DLD1 (cell line): ENCODE data around the gene STX4.

Experiments used
- in situ Hi-C: cut with HindIII; loops from 2 replicates; pipeline ENCODE4 v1.10.0; 2017; ENCODE audit warnings: low sequenced_read_pairs

STX4 gene

GRCh38 chr16:31063843-31064611, 30.7 kb downstream of the STX4 start:
- in situ Hi-C loops, result no loop called here

GRCh38 chr16:31064882-31065461, 31.6 kb downstream of the STX4 start:
- in situ Hi-C loops, result no loop called here

DNA sequence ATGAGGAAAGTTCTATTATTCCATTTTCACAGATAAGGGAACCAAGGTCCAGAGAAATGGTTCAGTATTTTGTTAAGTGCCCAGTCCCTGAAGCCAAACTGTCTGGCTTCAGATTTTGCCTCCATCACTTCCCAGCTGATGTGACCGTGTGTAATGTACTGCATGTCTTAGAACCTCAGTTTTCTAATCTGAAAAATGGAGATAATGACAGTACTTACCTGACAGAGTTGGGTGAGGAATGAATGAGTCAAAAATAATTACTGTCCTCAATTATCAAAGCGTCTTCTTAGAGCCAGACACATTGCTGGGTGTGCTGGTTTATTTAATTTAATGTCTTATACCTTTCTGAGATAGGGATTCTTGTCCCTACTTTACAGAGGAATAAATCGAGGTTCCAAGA, 34.0 kb downstream of the STX4 start:
- in situ Hi-C loops, result no loop called here

- in situ Hi-C loops, result no loop called here
Measured at GRCh38 chr16:31071861-31072260, 38.5 kb downstream of the STX4 start.

GRCh38 chr16:31072540-31073141, 39.3 kb downstream of the STX4 start:
- in situ Hi-C loops, result no loop called here

- in situ Hi-C loops, result no loop called here
Measured at GRCh38 chr16:31073142-31073969, 40.0 kb downstream of the STX4 start.

GRCh38 chr16:31073970-31074813, 40.8 kb downstream of the STX4 start, which contains the start of the genes ZNF646 and ZNF668:
TSS of gene ZNF646 (plus strand) at chr16:31074422. CDS start at chr16:31076325, 1,903 bp downstream.
TSS of gene ZNF668 (minus strand) at chr16:31074240. CDS start at chr16:31064459, 9,781 bp downstream.
- in situ Hi-C loops, result no loop called here

GRCh38 chr16:31074814-31075183, 41.4 kb downstream of the STX4 start:
- in situ Hi-C loops, result no loop called here

DNA sequence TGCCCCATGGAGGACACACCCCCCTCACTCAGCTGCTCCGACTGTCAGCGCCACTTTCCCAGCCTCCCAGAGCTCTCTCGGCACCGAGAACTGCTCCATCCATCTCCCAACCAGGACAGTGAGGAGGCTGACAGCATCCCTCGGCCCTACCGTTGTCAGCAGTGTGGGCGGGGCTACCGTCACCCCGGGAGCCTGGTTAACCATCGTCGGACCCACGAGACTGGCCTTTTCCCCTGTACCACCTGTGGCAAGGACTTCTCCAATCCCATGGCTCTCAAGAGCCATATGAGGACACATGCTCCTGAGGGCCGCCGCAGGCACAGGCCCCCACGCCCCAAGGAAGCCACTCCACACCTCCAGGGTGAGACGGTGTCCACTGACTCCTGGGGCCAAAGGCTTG, 43.0 kb downstream of the STX4 start:
- in situ Hi-C loops, result no loop called here

DNA sequence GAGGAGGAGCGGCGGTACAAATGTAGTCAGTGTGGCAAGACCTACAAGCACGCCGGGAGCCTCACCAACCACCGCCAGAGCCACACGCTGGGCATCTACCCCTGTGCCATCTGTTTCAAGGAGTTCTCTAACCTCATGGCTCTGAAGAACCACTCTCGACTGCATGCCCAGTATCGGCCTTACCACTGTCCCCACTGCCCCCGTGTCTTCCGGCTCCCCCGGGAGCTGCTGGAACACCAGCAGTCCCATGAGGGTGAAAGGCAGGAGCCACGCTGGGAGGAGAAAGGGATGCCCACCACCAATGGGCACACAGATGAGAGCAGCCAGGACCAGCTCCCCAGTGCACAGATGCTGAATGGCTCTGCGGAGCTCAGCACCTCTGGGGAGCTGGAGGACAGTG, 43.7 kb downstream of the STX4 start:
- in situ Hi-C loops, result no loop called here

GRCh38 chr16:31077592-31078396, 44.4 kb downstream of the STX4 start:
- in situ Hi-C loops, result no loop called here

DNA sequence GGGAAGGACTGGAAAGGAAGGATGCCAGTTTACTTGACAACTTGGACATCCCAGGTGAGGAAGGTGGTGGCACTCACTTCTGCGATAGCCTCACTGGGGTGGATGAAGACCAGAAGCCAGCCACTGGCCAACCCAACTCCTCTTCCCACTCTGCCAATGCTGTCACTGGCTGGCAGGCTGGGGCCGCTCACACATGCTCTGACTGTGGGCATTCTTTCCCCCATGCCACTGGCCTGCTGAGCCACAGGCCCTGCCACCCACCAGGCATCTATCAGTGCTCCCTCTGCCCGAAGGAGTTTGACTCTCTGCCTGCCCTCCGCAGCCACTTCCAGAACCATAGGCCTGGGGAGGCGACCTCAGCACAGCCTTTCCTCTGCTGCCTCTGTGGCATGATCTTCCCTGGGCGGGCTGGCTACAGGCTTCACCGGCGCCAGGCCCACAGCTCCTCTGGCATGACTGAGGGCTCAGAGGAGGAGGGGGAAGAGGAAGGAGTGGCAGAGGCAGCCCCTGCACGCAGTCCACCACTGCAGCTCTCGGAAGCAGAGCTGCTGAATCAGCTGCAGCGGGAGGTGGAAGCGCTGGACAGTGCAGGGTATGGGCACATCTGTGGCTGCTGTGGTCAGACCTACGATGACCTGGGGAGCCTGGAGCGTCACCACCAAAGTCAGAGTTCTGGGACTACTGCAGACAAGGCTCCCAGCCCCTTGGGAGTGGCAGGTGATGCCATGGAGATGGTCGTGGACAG, 45.4 kb downstream of the STX4 start:
- in situ Hi-C loops, result no loop called here

DNA sequence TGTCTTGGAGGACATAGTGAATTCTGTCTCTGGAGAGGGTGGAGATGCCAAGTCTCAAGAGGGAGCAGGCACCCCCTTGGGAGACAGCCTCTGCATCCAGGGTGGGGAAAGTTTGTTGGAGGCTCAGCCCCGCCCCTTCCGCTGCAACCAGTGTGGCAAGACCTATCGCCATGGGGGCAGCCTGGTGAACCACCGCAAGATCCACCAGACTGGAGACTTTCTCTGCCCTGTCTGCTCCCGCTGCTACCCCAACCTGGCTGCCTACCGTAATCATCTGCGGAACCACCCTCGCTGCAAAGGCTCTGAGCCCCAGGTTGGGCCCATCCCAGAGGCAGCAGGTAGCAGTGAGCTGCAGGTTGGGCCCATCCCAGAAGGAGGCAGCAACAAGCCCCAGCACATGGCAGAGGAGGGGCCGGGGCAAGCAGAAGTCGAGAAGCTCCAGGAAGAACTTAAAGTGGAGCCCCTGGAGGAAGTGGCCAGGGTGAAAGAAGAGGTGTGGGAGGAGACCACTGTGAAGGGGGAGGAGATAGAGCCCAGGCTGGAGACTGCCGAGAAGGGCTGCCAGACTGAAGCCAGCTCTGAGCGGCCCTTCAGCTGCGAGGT, 46.1 kb downstream of the STX4 start:
- in situ Hi-C loops, result no loop called here

GRCh38 chr16:31080035-31080629, 46.8 kb downstream of the STX4 start:
- in situ Hi-C loops, result no loop called here

DNA sequence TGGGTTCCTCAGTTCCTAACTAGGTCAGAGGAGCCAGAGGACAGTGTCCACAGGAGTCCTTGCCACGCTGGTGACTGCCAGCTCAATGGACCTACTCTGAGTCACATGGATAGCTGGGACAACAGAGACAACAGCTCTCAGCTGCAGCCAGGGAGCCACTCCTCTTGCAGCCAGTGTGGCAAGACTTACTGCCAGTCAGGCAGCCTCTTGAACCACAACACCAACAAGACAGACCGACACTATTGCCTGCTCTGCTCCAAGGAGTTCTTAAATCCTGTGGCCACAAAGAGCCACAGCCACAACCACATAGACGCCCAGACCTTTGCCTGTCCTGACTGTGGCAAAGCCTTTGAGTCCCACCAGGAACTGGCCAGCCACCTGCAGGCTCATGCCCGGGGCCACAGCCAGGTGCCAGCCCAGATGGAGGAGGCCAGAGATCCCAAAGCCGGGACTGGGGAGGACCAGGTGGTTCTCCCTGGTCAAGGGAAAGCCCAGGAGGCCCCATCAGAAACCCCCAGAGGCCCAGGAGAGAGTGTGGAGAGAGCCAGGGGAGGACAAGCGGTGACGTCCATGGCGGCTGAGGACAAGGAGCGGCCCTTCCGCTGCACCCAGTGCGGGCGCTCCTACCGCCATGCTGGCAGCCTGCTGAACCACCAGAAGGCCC, 47.5 kb downstream of the STX4 start:
- in situ Hi-C loops, result no loop called here

- in situ Hi-C loops, result no loop called here
Measured at GRCh38 chr16:31081428-31082351, 48.3 kb downstream of the STX4 start.
